Measurements from ENCODE around the gene LRP5.

LRP5 gene

GRCh38 chr11:68312117-68312779 is at the start of gene LRP5:
TSS of gene LRP5 (plus strand) at chr11:68312591. CDS start at chr11:68312715, 124 bp downstream.
- no peak for DNase-seq

- DNase-seq: no peak
Measured at GRCh38 chr11:68263444-68264035, 48.9 kb upstream of the LRP5 start.

- no peak for DNase-seq
Measured at GRCh38 chr11:68264244-68264643, 48.1 kb upstream of the LRP5 start.

GRCh38 chr11:68264741-68265540 is 47.5 kb upstream of the LRP5 start:
- DNase-seq: no peak

- DNase-seq: peak; percentile 83
Measured at GRCh38 chr11:68266121-68266891, 46.1 kb upstream of the LRP5 start.

GRCh38 chr11:68266936-68267880 is 45.2 kb upstream of the LRP5 start:
- peak; percentile 45 for DNase-seq

- no peak for DNase-seq
Measured at GRCh38 chr11:68267881-68268240, 44.5 kb upstream of the LRP5 start.

GRCh38 chr11:68269414-68270081 is 42.8 kb upstream of the LRP5 start:
- DNase-seq: no peak

- DNase-seq: no peak
Measured at GRCh38 chr11:68270196-68271022, 42.0 kb upstream of the LRP5 start.

- peak; percentile 78 for DNase-seq
Measured at GRCh38 chr11:68271023-68271780, 41.2 kb upstream of the LRP5 start.

GRCh38 chr11:68271781-68272608 is 40.4 kb upstream of the LRP5 start, which contains the start of gene C11orf24:
TSS of gene C11orf24 (minus strand) at chr11:68271973. CDS start at chr11:68263767, 8,206 bp downstream.
- peak; percentile 94 for DNase-seq

GRCh38 chr11:68273026-68273738 is 39.2 kb upstream of the LRP5 start:
- DNase-seq: no peak

- no peak for DNase-seq
Measured at GRCh38 chr11:68274306-68274705, 38.1 kb upstream of the LRP5 start.

GRCh38 chr11:68275721-68276507 is 36.5 kb upstream of the LRP5 start:
- no peak for DNase-seq

GRCh38 chr11:68276861-68277260 is 35.5 kb upstream of the LRP5 start:
- no peak for DNase-seq

GRCh38 chr11:68279676-68280075 is 32.7 kb upstream of the LRP5 start:
- no peak for DNase-seq

Measured in MV-4-11 (cell line).